GM19438 (cell line): ENCODE results near the gene ZNF562.

Source experiments
- ATAC-seq: cut with Tn5 transposase; IDR thresholded peaks from one replicate; pipeline ENCODE4 v1.9.1; 2021; ENCODE audit warnings: low read depth; ENCODE audit not compliant: unreplicated experiment

Gene ZNF562

GRCh38 chr19:9645472-9645871, 29.4 kb downstream of the ZNF562 start:
- ATAC-seq, result no peak

DNA sequence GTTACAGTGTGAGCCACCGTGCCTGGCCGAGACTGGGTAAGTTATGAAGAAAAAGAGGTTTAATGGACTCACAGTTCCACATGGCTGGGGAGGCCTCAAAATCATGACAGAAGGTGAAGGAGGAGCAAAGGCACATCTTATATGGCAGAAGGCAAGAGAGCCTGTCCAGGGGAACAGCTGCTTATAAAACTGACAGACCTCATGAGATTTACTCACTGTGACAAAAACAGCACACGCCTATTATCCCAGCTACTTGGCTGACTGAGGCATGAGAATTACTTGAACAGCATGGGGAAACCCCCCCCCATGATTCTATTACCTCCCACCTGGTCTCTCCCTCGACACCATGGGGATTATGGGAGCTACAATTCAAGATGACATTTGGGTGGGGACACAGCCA, 30.4 kb downstream of the ZNF562 start:
- no peak for ATAC-seq

DNA sequence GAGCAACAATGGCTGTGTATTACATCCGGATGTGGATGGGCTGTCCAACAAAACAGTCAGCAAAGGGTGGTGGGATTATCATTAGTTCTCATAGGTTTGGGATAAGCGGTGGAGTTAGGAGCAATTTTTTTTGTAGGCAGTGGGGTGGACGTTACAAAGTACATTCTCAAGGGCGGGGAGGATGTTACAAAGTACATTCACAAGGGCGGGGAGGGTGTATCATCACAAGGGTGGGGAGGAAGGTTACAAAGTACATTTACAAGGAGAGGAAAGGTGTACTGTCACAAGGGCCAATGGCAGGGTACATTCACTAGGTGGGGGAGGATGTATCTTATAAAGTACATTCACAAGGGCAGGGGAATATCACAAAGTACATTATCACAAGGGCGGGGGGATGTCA, 33.1 kb downstream of the ZNF562 start:
- no peak for ATAC-seq

GRCh38 chr19:9640956-9641355, 33.9 kb downstream of the ZNF562 start:
- no peak for ATAC-seq

DNA sequence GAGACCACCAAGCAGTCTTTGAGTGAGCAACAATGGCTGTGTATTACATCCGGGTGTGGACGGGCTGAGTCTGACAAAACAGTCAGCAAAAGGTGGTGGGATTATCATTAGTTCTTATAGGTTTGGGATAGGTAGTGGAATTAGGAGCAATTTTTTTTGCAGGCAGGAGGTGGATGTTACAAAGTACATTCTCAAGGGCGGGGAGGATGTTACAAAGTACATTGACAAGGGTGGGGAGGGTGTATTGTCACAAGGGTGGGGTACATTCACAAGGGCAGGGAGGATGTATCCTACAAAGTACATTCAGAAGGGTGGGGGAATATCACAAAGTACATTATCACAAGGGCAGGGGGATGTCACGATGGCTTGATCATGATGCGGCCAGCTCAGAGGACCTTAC, 38.9 kb downstream of the ZNF562 start:
- no peak for ATAC-seq

DNA sequence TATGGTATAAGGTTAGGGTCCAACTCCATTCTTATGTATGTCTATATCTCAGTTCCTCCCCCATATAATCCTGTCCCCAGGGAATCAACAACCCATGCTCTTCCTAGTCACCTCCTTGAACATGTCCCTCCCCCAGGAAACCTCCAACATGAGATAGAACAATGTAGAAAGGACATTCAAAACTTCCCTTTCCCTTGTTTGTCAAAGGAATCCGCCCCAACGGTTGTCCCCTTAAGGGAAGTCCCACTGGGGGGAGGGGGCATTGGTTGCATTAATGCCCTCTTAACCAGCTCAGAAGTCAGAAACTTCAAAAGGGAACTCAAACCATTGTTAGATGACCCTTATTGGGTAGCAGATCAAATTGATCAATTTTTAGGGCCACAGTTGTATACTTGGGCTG, 47.0 kb downstream of the ZNF562 start:
- no peak for ATAC-seq

- ATAC-seq, result no peak
Measured at GRCh38 chr19:9622531-9622930, 52.4 kb downstream of the ZNF562 start.

DNA sequence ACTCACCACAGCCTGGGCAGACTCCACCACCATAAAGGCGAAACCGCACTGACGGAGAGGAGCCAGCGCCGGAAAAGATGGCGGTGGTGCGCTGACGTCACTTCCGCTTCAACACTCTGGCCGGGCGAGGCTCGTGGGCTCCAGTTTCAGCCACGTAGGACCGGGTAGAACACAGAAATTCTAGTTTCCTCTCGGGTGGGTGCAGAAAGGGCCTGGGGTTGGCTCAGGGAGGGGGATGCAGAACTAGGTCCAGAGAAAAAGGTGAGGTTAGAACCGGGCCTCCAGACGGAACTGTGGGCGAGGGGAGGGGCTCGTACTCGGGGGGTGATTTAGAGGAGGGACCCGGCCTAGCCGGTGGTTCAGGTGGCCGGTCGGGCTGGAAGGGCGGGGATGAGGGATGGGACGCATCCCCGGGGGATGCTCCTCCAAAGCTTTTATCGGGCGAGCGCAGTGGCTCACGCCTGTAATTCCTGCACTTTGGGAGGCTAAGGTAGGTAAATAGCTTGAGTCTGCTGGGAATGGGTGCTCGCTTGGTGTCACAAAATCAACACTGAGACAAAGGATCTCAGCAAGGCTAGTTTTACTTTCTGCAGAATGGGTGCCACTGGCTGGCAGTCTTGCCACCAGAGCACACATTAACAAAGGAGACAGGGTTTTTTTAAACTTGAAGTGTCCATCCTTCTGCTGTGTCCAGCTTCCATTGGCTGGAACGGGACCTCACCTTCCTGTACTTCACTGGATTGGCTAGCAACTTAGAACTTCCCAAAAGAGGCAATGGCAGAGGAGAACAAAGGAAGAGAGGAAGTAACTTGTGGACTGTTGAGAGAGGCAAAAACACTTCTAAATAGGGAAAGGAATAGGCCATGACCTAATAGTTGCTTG, 53.5 kb downstream of the ZNF562 start, which contains the start of gene ZNF561:
Gene ZNF561, minus strand, starts transcription at position 77 of the 882 bp plus-strand sequence. CDS start 1,776 bp downstream, outside the sequence.
- peak; percentile 68 for ATAC-seq

GRCh38 chr19:9620842-9621155, 54.1 kb downstream of the ZNF562 start:
- ATAC-seq, result no peak

DNA sequence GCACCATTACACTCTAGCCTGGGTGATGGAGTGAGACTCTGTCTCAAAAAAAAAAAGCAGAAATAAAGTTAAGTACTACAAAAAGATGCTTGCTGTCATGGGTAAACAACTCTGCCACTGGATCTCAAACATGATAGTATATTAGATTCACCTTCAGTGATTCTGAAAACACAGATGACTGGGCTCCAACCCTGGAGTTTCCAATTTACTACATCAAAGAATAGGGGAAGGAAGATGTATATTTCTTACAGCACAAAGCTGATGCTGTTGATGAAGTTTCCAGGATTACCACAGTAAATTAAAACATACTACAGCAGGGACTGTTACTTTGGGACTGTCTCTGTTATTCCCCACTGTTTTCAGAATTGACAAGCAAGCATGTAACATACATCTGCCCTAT, 59.1 kb downstream of the ZNF562 start:
- no peak for ATAC-seq

GRCh38 chr19:9610484-9611113, 64.3 kb downstream of the ZNF562 start:
- no peak for ATAC-seq

- no peak for ATAC-seq
Measured at GRCh38 chr19:9608912-9609311, 66.0 kb downstream of the ZNF562 start.

DNA sequence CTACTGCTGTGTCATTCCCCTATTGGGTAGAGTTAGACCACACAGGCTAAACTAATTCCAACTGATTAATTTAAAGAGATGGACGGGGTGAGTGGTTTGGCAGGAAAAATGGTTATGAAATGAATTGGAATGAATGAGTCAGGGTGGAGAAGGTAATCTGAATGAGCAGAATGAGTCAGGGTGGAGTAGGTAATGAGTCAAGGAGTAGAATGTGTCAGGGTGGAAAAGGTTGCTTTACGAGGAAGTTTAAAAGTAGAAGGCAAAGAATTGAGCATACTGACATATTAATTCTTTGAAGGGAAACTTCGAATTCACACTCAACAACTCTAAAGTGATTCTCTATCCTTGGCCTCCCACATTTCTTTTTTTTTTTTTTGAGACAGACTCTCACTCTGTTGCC, 77.9 kb downstream of the ZNF562 start:
- ATAC-seq, result no peak
